Vagina (tissue), 2 donors: Measurements from ENCODE around the gene HHATL.

Experiments used
- POLR2AphosphoS5 ChIP-seq, 2 donors: sonication (generic); formaldehyde crosslinking; IDR thresholded peaks; one replicate each; pipeline ENCODE4 v1.9.0; 2017; ENCODE audit warnings: antibody characterized with exemption in 2 of 2, mild to moderate bottlenecking in 2 of 2, low read depth in 1 of 2; ENCODE audit not compliant: insufficient read depth in 1 of 2
- TF ChIP-seq, protein P1 (sequence below), 3 experiments: fragments of 450-650 bp in 2 of 3; fragments of 200-600 bp in 1 of 3; sonication (generic) in 1 of 3; IDR thresholded peaks; one replicate each; pipeline ENCODE4 v1.5.1; 2017 to 2019; ENCODE audit warnings: antibody characterized with exemption in 3 of 3, mild to moderate bottlenecking in 2 of 3, moderate library complexity in 2 of 3

DNA sequence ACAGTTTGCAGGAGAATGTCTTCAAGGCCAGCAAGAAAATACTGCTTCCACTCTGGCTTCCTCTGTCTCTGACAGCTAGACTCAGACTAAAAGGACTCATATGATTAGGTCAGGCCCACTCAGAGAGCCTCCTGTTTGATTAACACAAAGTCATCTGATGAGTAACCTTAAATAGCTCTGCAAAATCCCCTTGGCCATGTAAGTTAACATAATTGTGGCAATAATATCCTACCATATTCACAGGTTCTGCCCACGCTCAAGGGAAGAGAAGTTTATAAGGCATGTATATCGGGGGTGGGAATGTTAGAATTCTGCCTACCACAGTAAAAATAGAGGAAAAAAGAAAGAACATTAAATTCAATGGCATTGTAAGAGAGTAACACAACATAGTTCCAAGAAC is 20.6 kb upstream of the HHATL start:
- no peak for TF ChIP-seq POLR2AphosphoS5 (IDR thresholded peaks at IDR 0.05; ENCODE audit: insufficient read depth in 1 of 2, low read depth in 1 of 2)
- TF ChIP-seq, protein P1, sequence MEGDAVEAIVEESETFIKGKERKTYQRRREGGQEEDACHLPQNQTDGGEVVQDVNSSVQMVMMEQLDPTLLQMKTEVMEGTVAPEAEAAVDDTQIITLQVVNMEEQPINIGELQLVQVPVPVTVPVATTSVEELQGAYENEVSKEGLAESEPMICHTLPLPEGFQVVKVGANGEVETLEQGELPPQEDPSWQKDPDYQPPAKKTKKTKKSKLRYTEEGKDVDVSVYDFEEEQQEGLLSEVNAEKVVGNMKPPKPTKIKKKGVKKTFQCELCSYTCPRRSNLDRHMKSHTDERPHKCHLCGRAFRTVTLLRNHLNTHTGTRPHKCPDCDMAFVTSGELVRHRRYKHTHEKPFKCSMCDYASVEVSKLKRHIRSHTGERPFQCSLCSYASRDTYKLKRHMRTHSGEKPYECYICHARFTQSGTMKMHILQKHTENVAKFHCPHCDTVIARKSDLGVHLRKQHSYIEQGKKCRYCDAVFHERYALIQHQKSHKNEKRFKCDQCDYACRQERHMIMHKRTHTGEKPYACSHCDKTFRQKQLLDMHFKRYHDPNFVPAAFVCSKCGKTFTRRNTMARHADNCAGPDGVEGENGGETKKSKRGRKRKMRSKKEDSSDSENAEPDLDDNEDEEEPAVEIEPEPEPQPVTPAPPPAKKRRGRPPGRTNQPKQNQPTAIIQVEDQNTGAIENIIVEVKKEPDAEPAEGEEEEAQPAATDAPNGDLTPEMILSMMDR (IDR thresholded peaks at IDR 0.05) = no peak
